Measurements from ENCODE around the gene RING1.

DNA sequence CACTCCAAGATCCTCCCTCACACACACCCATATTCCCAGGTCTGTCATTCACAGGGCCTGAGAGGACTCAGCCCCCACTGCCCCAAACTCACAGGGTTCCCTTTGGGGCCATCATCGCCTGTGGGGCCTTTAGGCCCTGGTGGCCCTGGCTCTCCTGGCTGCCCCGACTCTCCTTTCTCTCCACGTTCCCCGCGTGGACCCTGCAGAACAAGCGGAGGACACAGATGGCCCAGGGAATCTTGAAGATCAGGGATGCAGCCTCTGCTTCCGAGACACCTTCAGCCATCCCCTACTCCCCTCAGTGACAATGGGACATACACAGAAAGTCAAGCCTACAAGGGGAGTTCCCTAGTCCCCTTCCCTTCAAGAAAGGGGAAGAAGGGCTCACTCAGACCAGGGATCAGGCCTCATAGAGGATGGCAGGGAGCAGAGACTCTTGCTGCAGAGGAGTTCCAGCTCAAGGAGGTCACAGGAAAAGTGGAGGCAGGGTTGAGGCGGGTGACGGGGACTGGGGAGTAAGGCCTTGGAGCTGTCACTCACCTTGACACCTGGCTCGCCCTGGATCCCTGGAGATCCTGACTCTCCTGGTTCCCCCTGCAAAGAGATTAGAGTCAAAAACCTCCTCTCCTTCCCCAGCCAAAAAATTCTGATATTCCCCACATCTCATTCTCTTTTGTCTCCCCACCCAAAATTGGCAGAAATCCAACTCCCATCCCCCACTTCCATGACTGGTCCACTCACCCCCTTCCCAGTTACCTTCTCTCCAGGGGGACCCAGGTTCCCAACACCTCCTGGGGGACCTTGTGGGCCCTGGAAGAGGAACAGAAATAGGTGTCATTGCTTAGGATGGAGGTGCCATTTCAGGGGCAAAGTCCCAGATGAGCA lies 38.8 kb upstream of the RING1 start:
- TF ChIP-seq, protein P1, sequence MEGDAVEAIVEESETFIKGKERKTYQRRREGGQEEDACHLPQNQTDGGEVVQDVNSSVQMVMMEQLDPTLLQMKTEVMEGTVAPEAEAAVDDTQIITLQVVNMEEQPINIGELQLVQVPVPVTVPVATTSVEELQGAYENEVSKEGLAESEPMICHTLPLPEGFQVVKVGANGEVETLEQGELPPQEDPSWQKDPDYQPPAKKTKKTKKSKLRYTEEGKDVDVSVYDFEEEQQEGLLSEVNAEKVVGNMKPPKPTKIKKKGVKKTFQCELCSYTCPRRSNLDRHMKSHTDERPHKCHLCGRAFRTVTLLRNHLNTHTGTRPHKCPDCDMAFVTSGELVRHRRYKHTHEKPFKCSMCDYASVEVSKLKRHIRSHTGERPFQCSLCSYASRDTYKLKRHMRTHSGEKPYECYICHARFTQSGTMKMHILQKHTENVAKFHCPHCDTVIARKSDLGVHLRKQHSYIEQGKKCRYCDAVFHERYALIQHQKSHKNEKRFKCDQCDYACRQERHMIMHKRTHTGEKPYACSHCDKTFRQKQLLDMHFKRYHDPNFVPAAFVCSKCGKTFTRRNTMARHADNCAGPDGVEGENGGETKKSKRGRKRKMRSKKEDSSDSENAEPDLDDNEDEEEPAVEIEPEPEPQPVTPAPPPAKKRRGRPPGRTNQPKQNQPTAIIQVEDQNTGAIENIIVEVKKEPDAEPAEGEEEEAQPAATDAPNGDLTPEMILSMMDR (IDR thresholded peaks at IDR 0.05; ENCODE audit: low read length): no peak
- TF ChIP-seq EZH2 (optimal IDR thresholded peaks at IDR 0.05; ENCODE audit: low read depth, low read length): no peak
